ENCODE data around the gene ADSS2. TPM values are rescaled to one million over a fixed set of nuclear protein-coding genes. Genes with fewer than 3 reads are reported as not detected.

Gene ADSS2
- total RNA-seq, 2 donors from 2014 or later = 9.9 to 23.1 TPM

DNA sequence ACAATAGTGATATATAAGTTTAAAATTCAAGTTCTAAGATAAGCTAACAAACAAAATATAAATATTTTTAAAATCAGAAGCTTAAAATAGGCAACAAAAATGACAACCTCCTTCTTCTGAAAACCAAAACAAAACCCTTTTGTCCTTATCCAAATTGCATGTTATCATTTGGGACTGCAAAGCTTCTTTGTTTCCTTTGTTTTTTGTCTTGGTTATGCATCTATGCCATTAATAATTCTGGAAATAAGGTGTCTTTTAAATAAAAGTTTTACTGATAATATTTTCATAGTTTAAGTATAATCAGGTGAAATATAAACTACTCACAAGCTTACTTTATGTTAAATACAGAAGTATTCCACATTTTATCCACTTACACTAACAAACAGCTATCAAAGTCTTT is 20.5 kb downstream of the ADSS2 start:
- H3K27me3 ChIP-seq = no peaks in the 10 kb centered on the region
- H3K9me3 ChIP-seq = no peaks in the 10 kb centered on the region
- ATAC-seq = no peak
- DNase-seq = no peak
- intact Hi-C loops (cut with DNase I) = no loop called here
- H3K36me3 ChIP-seq (replicated peaks in 1 of 2; ENCODE audit: insufficient read depth in 1 of 2, low read depth in 2 of 2) = peaks cover 0 to 3% of the 10 kb centered on the region in 2 donors
- no peak for TF ChIP-seq CTCF (IDR thresholded peaks at IDR 0.05)
- no peak for TF ChIP-seq POLR2A (IDR thresholded peaks at IDR 0.05)
- no peak overlapping the region for H3K27ac ChIP-seq
- H3K4me3 ChIP-seq = no peak overlapping the region
- no peaks in the 10 kb centered on the region for H3K4me1 ChIP-seq

GRCh38 chr1:244429818-244430217 is 21.9 kb downstream of the ADSS2 start:
- DNase-seq (no peak), ATAC-seq (no peak)
- no peaks in the 10 kb centered on the region for H3K4me1 ChIP-seq
- TF ChIP-seq POLR2A (IDR thresholded peaks at IDR 0.05) = no peak
- 75 to 83% methylated on average over 3 of the region's 3 CpGs for WGBS, 2 donors
- no peaks in the 10 kb centered on the region for H3K27me3 ChIP-seq
- no peaks in the 10 kb centered on the region for H3K36me3 ChIP-seq (replicated peaks in 1 of 2; ENCODE audit: insufficient read depth in 1 of 2, low read depth in 2 of 2)
- intact Hi-C loops (cut with DNase I) = no loop called here
- no peaks in the 10 kb centered on the region for H3K9me3 ChIP-seq
- no peak overlapping the region for H3K4me3 ChIP-seq
- no peak overlapping the region for H3K27ac ChIP-seq

DNA sequence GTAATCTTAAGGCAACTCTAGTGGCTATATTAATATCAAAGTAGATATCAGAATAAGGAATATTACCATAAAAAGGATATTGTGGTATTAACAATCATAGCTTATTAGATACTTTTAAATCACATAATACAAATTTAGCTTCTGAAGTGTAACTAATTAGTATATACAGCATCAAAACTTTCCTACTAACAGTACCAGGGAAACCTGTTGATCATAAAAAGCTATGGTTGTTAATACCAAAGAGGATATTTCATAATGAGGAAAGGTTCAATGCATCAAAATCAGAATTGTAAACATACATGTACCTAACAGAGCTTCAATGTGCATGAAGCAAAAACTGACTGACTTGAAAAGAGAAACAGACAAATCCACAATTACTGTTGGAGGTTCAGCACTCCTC is 24.1 kb downstream of the ADSS2 start:
- DNase-seq (no peak), ATAC-seq (no peak)
- Histone ChIP-seq H3K4me1 (no peaks in the 10 kb centered on the region), H3K36me3 (replicated peaks in 1 of 2; ENCODE audit: insufficient read depth in 1 of 2, low read depth in 2 of 2) (peaks cover 0 to 4% of the 10 kb centered on the region in 2 donors), H3K4me3 (no peak overlapping the region), H3K27me3 (no peaks in the 10 kb centered on the region), H3K9me3 (no peaks in the 10 kb centered on the region), H3K27ac (no peak overlapping the region)
- TF ChIP-seq CTCF (IDR thresholded peaks at IDR 0.05) = no peak
- no peak for TF ChIP-seq POLR2A (IDR thresholded peaks at IDR 0.05)
- intact Hi-C loops (cut with DNase I) = no loop called here

DNA sequence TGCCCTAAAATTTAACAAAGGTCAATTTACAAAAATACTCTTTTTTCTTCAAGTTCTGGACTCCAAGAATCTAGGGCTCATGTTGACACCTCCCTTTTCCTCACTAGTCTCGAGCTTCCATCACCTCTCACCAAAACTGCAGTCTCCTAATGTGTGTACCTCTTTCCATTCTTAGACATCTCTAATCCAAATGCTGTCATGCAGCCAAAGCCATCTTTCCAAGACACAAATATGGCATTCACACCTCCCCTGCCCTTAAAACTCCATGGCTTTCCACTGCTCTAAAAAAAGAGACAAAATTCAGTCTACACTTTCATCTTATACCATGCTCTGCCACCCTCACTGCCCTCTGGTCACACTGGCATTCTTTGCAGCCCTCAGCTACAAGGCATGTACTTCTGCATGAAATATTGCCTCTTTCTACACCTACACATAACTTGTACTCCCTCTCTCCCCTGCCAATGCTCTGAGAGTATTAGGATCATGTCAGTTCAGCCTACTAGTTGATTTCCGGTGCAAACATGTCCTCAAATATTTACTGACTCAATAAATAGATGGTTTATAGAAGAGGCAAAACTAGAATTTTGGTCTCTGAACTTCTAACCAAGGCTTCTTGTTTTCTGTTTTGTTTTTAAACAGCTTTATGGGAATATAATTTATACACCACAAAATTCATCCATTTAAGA is 26.9 kb downstream of the ADSS2 start:
- H3K4me1 ChIP-seq = no peaks in the 10 kb centered on the region
- no peaks in the 10 kb centered on the region for H3K9me3 ChIP-seq
- peaks cover 0 to 4% of the 10 kb centered on the region in 2 donors for H3K36me3 ChIP-seq (replicated peaks in 1 of 2; ENCODE audit: insufficient read depth in 1 of 2, low read depth in 2 of 2)
- TF ChIP-seq CTCF (IDR thresholded peaks at IDR 0.05) (no peak), POLR2A (IDR thresholded peaks at IDR 0.05) (no peak)
- no peak for DNase-seq
- H3K27me3 ChIP-seq = no peaks in the 10 kb centered on the region
- no peak for ATAC-seq
- intact Hi-C loops (cut with DNase I) = no loop called here
- 87 to 88% methylated on average over 2 of the region's 2 CpGs for WGBS, 2 donors
- no peak overlapping the region for H3K27ac ChIP-seq
- no peak overlapping the region for H3K4me3 ChIP-seq

DNA sequence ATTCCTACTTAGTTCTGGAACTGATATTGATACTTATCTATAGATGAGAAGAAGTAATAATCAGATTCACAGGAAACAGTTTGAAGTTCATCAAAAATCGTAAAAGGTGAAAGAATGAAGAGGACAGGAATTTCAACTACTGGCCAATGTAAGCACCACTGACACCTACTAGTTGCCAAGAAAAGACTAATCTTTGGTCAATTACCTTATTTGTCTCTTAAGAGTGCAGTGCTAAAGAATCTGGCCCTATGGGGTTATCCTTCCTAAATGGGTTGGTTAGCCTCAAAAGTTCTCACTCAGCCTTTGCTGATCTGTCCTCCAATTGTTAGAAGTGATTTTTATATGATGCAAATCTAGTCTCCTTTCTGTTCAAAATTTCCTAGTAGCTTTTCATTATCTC is 29.5 kb downstream of the ADSS2 start:
- DNase-seq = no peak
- no peak overlapping the region for H3K4me3 ChIP-seq
- no peak for ATAC-seq
- TF ChIP-seq CTCF (IDR thresholded peaks at IDR 0.05) (no peak), POLR2A (IDR thresholded peaks at IDR 0.05) (no peak)
- intact Hi-C loops (cut with DNase I) = no loop called here
- H3K36me3 ChIP-seq (replicated peaks in 1 of 2; ENCODE audit: insufficient read depth in 1 of 2, low read depth in 2 of 2) = peaks cover 0 to 9% of the 10 kb centered on the region in 2 donors
- no peaks in the 10 kb centered on the region for H3K9me3 ChIP-seq
- H3K27me3 ChIP-seq = no peaks in the 10 kb centered on the region
- no peak overlapping the region for H3K27ac ChIP-seq
- H3K4me1 ChIP-seq = no peaks in the 10 kb centered on the region
- 79 to 81% methylated on average over 1 of the region's 1 CpG for WGBS, 2 donors

Measured in body of pancreas (tissue), 4 donors.